ENCODE data around the gene FBXW4. TPM values are rescaled to one million over a fixed set of nuclear protein-coding genes. Genes with fewer than 3 reads are reported as not detected.

The FBXW4 gene
- polyA plus RNA-seq, 2 of the 4 experiments (the other 2 are of a cell fraction): 24.0 to 41.1 TPM

GRCh38 chr10:101725296-101726114 lies 30.5 kb upstream of the FBXW4 start (continued):
- TF ChIP-seq BCL3 (IDR thresholded peaks at IDR 0.05): no peak
- TF ChIP-seq EP300 (IDR thresholded peaks at IDR 0.05): no peak
- TF ChIP-seq HDAC2 (IDR thresholded peaks at IDR 0.05): no peak
- TF ChIP-seq EHMT2 (IDR thresholded peaks at IDR 0.05; ENCODE audit: low read depth): no peak
- TF ChIP-seq MYC (IDR thresholded peaks at IDR 0.05; ENCODE audit: borderline replicate concordance, low read length): no peak

GRCh38 chr10:101724446-101724845 lies 29.5 kb upstream of the FBXW4 start:
- no peak overlapping the region for H3K4me3 ChIP-seq
- CTCF ChIA-PET: interaction anchor here (0.6 to 0.9 kb wide), 3 partner anchors 34 to 423 kb away, joined by 3 read pairs; no protein-coding TSS in a partner anchor
- H3K4me2 ChIP-seq: no peak overlapping the region
- H3K9me3 ChIP-seq: no peaks in the 10 kb centered on the region
- H3K27ac ChIP-seq: no peak overlapping the region
- no peak for DNase-seq (ENCODE audit: low read depth in 1 of 2, low spot score in 1 of 2)
- FAIRE-seq: no peak
- TF ChIP-seq RNF2 (IDR thresholded peaks at IDR 0.05; ENCODE audit: borderline replicate concordance, low read depth) (no peak), EHMT2 (IDR thresholded peaks at IDR 0.05; ENCODE audit: low read depth) (no peak), ESRRA (IDR thresholded peaks at IDR 0.05; ENCODE audit: borderline replicate concordance, low read length) (no peak), CHD4 (IDR thresholded peaks at IDR 0.05; ENCODE audit: borderline replicate concordance) (no peak), E2F6 (IDR thresholded peaks at IDR 0.05; ENCODE audit: borderline replicate concordance, low read depth) (no peak), PHF8 (IDR thresholded peaks at IDR 0.05; ENCODE audit: borderline replicate concordance, low read depth) (no peak), FOSL2 (IDR thresholded peaks at IDR 0.05) (no peak), FOSL2 (CRISPR knock-in tag; IDR thresholded peaks at IDR 0.05) (no peak), NPAS2 (CRISPR knock-in tag; IDR thresholded peaks at IDR 0.05; ENCODE audit: borderline replicate concordance) (no peak), CBX2 (IDR thresholded peaks at IDR 0.05; ENCODE audit: borderline replicate concordance, low read depth) (no peak), HOXB13 (CRISPR knock-in tag; IDR thresholded peaks at IDR 0.05; ENCODE audit: low read depth) (no peak), REST (IDR thresholded peaks at IDR 0.05) (no peak), HES2 (IDR thresholded peaks at IDR 0.05) (no peak)
- no peaks in the 10 kb centered on the region for H3K4me1 ChIP-seq
- POLR2A ChIA-PET: interaction anchor here (0.7 kb wide), 1 partner anchor 41 kb away, joined by 4 read pairs; no protein-coding TSS in a partner anchor
- 84% methylated on average over 2 of the region's 2 CpGs for WGBS (ENCODE audit: missing lambda C conversion rate)
- no peak for ATAC-seq

- DNase-seq (ENCODE audit: low read depth in 1 of 2, low spot score in 1 of 2): no peak
- no peaks in the 10 kb centered on the region for H3K4me1 ChIP-seq
- H3K4me3 ChIP-seq: no peak overlapping the region
- no peak overlapping the region for H3K4me2 ChIP-seq
- WGBS (ENCODE audit: missing lambda C conversion rate): 86% methylated on average over 3 of the region's 3 CpGs
- no peaks in the 10 kb centered on the region for H3K9me3 ChIP-seq
- no peak overlapping the region for H3K27ac ChIP-seq
- ChIA-PET POLR2A (no interaction called here), CTCF (no interaction called here)
- ATAC-seq: no peak
- FAIRE-seq: no peak
- TF ChIP-seq BHLHE40 (IDR thresholded peaks at IDR 0.05; ENCODE audit: low read depth, low read length) (no peak), JUN (IDR thresholded peaks at IDR 0.05) (no peak), EP300 (IDR thresholded peaks at IDR 0.05) (no peak), PBX3 (IDR thresholded peaks at IDR 0.05) (no peak), MYC (IDR thresholded peaks at IDR 0.05; ENCODE audit: borderline replicate concordance, low read length) (no peak), FOSL2 (IDR thresholded peaks at IDR 0.05) (no peak), FOSL2 (CRISPR knock-in tag; IDR thresholded peaks at IDR 0.05) (no peak), HDAC2 (IDR thresholded peaks at IDR 0.05) (no peak), CHD4 (IDR thresholded peaks at IDR 0.05; ENCODE audit: borderline replicate concordance) (no peak), ZC3H11A (IDR thresholded peaks at IDR 0.05) (no peak), CEBPB (IDR thresholded peaks at IDR 0.05) (no peak), RNF2 (IDR thresholded peaks at IDR 0.05; ENCODE audit: borderline replicate concordance, low read depth) (no peak), ZSCAN20 (CRISPR knock-in tag; IDR thresholded peaks at IDR 0.05) (no peak), HOXA7 (CRISPR knock-in tag; IDR thresholded peaks at IDR 0.05) (no peak), HEYL (CRISPR knock-in tag; IDR thresholded peaks at IDR 0.05) (no peak), KDM5A (IDR thresholded peaks at IDR 0.05) (no peak)
Observed at GRCh38 chr10:101723176-101723575, 28.2 kb upstream of the FBXW4 start.
